Right lobe of liver (tissue), 6 donors: ENCODE measurements around the gene FER. TPM values are rescaled to one million over a fixed set of nuclear protein-coding genes. Genes with fewer than 3 reads are reported as not detected.

Experiments used
- ATAC-seq, 4 donors: fragments of 200-7000 bp; cut with Tn5 transposase; one replicate each; pipeline ENCODE4 v1.9.1; 2020; ENCODE audit warnings: mild to moderate bottlenecking in 4 of 4, moderate library complexity in 4 of 4
- DNase-seq, 3 donors: peaks; one replicate each; pipeline ENCODE4 v3.0.0-alpha.2; 2020
- H3K27ac ChIP-seq, 3 donors: fragments of 200-600 bp; one replicate each; pipeline ENCODE4 v1.8.0; 2022
- H3K27me3 ChIP-seq, 2 donors: fragments of 200-600 bp; one replicate each; pipeline ENCODE4 v1.8.0; 2022
- H3K36me3 ChIP-seq, 4 donors: fragments of 200-600 bp; sonication (generic) in 1 of 4; one replicate each; pipeline versions ENCODE4 v1.5.1 to v1.8.0; 2017 to 2022; ENCODE audit warnings: control low read depth in 1 of 4
- H3K4me1 ChIP-seq, 4 donors: fragments of 200-600 bp; sonication (generic) in 1 of 4; one replicate each; pipeline versions ENCODE4 v1.5.1 to v1.8.0; 2017 to 2022; ENCODE audit warnings: control low read depth in 1 of 4
- H3K4me3 ChIP-seq, 3 donors: fragments of 200-600 bp; one replicate each; pipeline ENCODE4 v1.8.0; 2022
- H3K9me3 ChIP-seq, 4 donors: fragments of 200-600 bp; sonication (generic) in 1 of 4; one replicate each; pipeline versions ENCODE4 v1.5.1 to v1.8.0; 2017 to 2022; ENCODE audit warnings: control low read depth in 1 of 4
- POLR2A ChIP-seq: fragments of 450-650 bp; IDR thresholded peaks from one replicate; pipeline ENCODE4 v1.6.1; 2017; ENCODE audit warnings: antibody characterized with exemption, mild to moderate bottlenecking
- WGBS: methylation state at CpG from one replicate; pipeline ENCODE4 v1.1.6; 2018; ENCODE audit warnings: low coverage, low lambda C conversion rate; ENCODE audit not compliant: insufficient coverage; ENCODE audit errors: missing lambda C conversion rate; 5-methylcytosine and 5-hydroxymethylcytosine counted together
- intact Hi-C, 2 donors: fragments of 100-400 bp; cut with DNase I; formaldehyde crosslinking; loops; one replicate each; pipeline versions ENCODE4 v1.11.2 to v1.14.1; 2022
- total RNA-seq, 6 experiments: library from RNA; depleted of rRNA in 2 of 6; stranded (reverse); fragments of >200 nt in 2 of 6; fragmentation: NEBNext Ultra II Directional in 3 of 6; extraction: Animal tissue kit (Norgen Biotek cat#: 25700) in 3 of 6; gene quantifications; one replicate each; pipeline versions ENCODE4 v1.1.0 to v1.2.4, GENCODE V29; 2016 to 2023
- TF ChIP-seq, protein P1 (sequence below), 4 donors: fragments of 200-600 bp in 3 of 4; fragments of 450-650 bp in 1 of 4; IDR thresholded peaks; one replicate each; pipeline versions ENCODE4 v1.5.1 to v1.8.0; 2016 to 2022; ENCODE audit warnings: antibody characterized with exemption in 4 of 4, mild to moderate bottlenecking in 2 of 4
- donor health status: DM: no; HTN: yes; CAD: no.
- donor health status: DM: no; HTN: no; CAD: no.
- donor health status: DM: no; HTN: no; CAD: no.
- donor health status: DM: no; HTN: yes; CAD: no.
- donor health status: DM: no; HTN: yes; CAD: no.

FER gene
- total RNA-seq, 6 experiments from 2014 or later: 2.6 to 10.9 (median 5.0) TPM

GRCh38 chr5:109218818-109219217, 471.1 kb downstream of the FER start:
- WGBS: 54% methylated on average over 4 of the region's 4 CpGs
- Histone ChIP-seq H3K36me3 (no peaks in the 10 kb centered on the region), H3K27ac (no peak overlapping the region), H3K9me3 (no peaks in the 10 kb centered on the region), H3K4me3 (no peak overlapping the region), H3K27me3 (no peaks in the 10 kb centered on the region), H3K4me1 (no peaks in the 10 kb centered on the region)
- DNase-seq (no peak), ATAC-seq (no peak)
- intact Hi-C loops: no loop called here
- no peak for TF ChIP-seq POLR2A
- TF ChIP-seq, protein P1, sequence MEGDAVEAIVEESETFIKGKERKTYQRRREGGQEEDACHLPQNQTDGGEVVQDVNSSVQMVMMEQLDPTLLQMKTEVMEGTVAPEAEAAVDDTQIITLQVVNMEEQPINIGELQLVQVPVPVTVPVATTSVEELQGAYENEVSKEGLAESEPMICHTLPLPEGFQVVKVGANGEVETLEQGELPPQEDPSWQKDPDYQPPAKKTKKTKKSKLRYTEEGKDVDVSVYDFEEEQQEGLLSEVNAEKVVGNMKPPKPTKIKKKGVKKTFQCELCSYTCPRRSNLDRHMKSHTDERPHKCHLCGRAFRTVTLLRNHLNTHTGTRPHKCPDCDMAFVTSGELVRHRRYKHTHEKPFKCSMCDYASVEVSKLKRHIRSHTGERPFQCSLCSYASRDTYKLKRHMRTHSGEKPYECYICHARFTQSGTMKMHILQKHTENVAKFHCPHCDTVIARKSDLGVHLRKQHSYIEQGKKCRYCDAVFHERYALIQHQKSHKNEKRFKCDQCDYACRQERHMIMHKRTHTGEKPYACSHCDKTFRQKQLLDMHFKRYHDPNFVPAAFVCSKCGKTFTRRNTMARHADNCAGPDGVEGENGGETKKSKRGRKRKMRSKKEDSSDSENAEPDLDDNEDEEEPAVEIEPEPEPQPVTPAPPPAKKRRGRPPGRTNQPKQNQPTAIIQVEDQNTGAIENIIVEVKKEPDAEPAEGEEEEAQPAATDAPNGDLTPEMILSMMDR (IDR thresholded peaks at IDR 0.05): no peak

DNA sequence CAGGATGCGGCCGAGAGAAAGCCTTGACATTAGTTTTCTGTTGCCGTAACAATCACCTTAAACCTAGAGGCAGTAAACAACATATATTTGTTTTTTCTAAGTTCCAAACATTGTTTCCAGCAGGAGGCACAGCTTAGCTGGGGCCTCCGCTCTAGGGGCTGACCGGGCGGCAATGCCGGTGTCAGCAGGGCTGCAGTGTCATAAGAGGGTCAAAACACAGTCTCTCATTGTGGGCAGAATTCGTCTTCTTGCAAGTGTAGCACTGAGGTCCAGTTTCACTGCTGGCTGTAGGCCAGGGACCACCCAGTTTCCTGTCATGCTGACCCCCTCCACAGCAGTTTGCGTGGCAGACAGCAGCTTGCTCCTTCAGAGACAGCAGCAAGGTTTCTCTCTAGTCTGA, 475.8 kb downstream of the FER start:
- WGBS: 95% methylated on average over 4 of the region's 9 CpGs
- no peak overlapping the region for H3K27ac ChIP-seq
- no peaks in the 10 kb centered on the region for H3K27me3 ChIP-seq
- no peak for ATAC-seq
- H3K4me3 ChIP-seq: no peak overlapping the region
- no peaks in the 10 kb centered on the region for H3K9me3 ChIP-seq
- no peaks in the 10 kb centered on the region for H3K36me3 ChIP-seq
- intact Hi-C loops: no loop called here
- DNase-seq: no peak
- TF ChIP-seq, protein P1 (IDR thresholded peaks at IDR 0.05): no peak
- no peak for TF ChIP-seq POLR2A
- no peaks in the 10 kb centered on the region for H3K4me1 ChIP-seq

GRCh38 chr5:109224276-109224882, 476.7 kb downstream of the FER start:
- ATAC-seq: no peak
- intact Hi-C loops: no loop called here
- Histone ChIP-seq H3K9me3 (no peaks in the 10 kb centered on the region), H3K27me3 (no peaks in the 10 kb centered on the region), H3K4me1 (no peaks in the 10 kb centered on the region), H3K36me3 (no peaks in the 10 kb centered on the region), H3K4me3 (no peak overlapping the region), H3K27ac (no peak overlapping the region)
- no peak for DNase-seq
- no peak for TF ChIP-seq POLR2A
- TF ChIP-seq, protein P1 (IDR thresholded peaks at IDR 0.05): no peak
- WGBS: 100% methylated on average over 3 of the region's 4 CpGs

DNA sequence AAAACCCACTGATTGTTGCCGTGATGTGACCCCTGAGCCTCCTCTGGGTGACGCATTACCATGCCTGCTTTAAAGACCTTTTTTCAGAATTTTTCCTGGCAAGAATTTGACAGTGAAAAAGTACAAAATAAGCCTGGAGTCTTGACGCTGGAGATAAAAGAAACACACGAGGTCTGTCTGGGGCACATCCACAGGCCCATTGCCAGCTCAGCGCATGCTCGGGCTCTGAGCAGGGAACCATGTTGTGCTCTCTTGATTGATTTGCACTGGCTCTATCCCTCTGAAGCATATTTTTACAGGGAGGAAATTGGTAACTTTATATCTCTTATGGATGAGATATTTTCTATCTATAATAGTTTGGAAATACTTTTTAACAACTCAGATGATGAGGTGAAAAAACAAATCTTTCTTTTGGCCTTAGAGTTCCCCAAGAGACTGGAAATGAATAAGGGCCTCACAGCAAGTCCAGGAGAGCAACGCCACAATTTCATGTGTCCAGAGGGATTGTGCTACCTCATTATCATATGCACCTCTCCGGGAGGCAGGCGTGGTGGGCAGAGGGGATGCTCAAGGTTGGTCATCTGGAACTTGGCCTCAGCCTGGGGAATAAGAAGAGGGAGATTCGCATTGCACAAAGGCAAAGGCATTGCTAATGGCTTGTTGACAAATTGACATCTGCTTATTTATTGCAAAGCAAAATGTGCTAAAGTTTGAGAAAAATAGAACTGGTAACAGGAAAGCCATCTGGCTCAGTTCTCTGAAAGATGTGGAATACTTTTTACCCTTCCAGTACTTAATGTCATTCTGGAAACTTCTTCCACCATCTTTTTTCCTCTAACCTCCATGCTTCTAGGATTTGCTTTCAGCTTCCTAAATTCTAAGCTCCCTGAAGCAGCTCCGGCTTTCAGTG, 478.3 kb downstream of the FER start:
- intact Hi-C loops: no loop called here
- no peak overlapping the region for H3K4me3 ChIP-seq
- TF ChIP-seq, protein P1 (IDR thresholded peaks at IDR 0.05): no peak
- TF ChIP-seq POLR2A: no peak
- H3K4me1 ChIP-seq: no peaks in the 10 kb centered on the region
- H3K27me3 ChIP-seq: no peaks in the 10 kb centered on the region
- ATAC-seq: no peak
- WGBS: 66% methylated on average over 11 of the region's 11 CpGs
- H3K36me3 ChIP-seq: no peaks in the 10 kb centered on the region
- no peaks in the 10 kb centered on the region for H3K9me3 ChIP-seq
- no peak overlapping the region for H3K27ac ChIP-seq
- no peak for DNase-seq
